OCI-LY3 (cell line): ENCODE results near the gene CDC45.

ENCODE experiments used
- EZH2phosphoT487 ChIP-seq: fragments of 200-600 bp; shearing (Covaris generic); IDR thresholded peaks from 2 replicates; pipeline ENCODE4 v1.6.1; 2018; ENCODE audit warnings: antibody characterized with exemption, mixed run types, low read depth
- TF ChIP-seq, protein P1 (sequence below): fragments of 200-600, 300-600 bp; sonication (generic); IDR thresholded peaks from 2 replicates; pipeline ENCODE4 v1.5.1; 2014; ENCODE audit warnings: antibody characterized with exemption, low read length, low read depth

DNA sequence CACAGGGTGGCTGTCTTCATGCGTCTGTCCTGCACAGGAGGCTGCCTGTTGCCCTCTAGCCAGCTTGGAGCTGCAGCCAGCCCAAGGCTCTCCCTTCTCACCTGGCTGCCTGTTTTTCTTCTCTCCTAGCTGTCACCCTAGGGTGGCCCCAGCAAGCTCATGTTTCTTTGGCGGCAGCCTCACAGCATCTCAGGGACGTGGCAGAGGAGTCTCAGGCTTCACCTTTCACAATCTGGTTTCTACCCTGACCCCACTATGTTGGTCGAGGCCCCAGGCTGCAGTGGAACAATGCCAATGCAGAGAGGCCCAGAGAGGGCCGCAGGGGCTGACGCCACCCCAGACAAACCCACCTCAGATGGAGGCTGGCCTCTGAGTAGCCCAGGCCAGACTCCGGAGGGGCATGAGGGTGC is 47.0 kb downstream of the CDC45 start:
- TF ChIP-seq, protein P1, sequence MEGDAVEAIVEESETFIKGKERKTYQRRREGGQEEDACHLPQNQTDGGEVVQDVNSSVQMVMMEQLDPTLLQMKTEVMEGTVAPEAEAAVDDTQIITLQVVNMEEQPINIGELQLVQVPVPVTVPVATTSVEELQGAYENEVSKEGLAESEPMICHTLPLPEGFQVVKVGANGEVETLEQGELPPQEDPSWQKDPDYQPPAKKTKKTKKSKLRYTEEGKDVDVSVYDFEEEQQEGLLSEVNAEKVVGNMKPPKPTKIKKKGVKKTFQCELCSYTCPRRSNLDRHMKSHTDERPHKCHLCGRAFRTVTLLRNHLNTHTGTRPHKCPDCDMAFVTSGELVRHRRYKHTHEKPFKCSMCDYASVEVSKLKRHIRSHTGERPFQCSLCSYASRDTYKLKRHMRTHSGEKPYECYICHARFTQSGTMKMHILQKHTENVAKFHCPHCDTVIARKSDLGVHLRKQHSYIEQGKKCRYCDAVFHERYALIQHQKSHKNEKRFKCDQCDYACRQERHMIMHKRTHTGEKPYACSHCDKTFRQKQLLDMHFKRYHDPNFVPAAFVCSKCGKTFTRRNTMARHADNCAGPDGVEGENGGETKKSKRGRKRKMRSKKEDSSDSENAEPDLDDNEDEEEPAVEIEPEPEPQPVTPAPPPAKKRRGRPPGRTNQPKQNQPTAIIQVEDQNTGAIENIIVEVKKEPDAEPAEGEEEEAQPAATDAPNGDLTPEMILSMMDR = no peak
- no peak for TF ChIP-seq EZH2phosphoT487
